Activated CD8-positive, alpha-beta memory T cell treated with anti-CD3 and anti-CD28 coated beads for 24 hours (primary cell): ENCODE data around the gene CRELD1.
A peak's percentile ranks its signal among the peaks of the same experiment; 100 is the strongest.

Experiments used
- DNase-seq: peaks from one replicate; pipeline ENCODE4 v3.0.0-alpha.2; 2020

Gene CRELD1

GRCh38 chr3:9906480-9906879 is 27.2 kb upstream of the CRELD1 start:
- DNase-seq: no peak

GRCh38 chr3:9908286-9908685 is 25.3 kb upstream of the CRELD1 start:
- no peak for DNase-seq

- DNase-seq: no peak
Observed at GRCh38 chr3:9909221-9910013, 24.2 kb upstream of the CRELD1 start.

GRCh38 chr3:9911863-9912262 is 21.8 kb upstream of the CRELD1 start:
- DNase-seq: no peak

DNA sequence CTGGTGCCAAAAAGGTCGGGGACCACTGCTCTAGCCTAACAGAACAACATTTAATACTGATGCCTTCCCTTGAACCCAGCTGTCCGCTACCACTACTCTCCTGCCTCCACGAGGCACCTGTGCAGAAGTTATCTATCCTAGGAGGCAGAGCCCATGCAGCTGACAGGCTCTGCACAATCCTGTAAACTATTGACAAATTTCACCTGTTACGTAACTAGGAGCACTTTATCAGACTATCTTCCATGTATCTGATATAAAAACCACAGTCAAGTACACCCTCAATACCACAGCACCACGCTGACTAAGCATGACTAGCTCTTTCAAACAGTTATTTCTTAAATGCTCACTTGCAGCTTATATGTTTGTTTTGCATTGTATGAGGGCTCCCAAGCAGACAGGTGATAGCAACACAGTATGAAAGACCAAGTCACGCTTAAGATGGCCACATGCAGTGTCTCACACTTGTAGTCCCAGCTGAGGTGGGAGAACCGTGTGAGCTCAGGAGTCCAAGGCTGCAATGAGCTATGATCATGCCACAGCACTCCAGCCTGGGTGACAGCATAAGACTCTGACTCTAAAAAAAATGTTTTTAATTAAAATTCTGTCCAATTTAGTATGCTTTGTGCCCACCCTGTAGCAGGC is 21.2 kb upstream of the CRELD1 start:
- DNase-seq: no peak

DNA sequence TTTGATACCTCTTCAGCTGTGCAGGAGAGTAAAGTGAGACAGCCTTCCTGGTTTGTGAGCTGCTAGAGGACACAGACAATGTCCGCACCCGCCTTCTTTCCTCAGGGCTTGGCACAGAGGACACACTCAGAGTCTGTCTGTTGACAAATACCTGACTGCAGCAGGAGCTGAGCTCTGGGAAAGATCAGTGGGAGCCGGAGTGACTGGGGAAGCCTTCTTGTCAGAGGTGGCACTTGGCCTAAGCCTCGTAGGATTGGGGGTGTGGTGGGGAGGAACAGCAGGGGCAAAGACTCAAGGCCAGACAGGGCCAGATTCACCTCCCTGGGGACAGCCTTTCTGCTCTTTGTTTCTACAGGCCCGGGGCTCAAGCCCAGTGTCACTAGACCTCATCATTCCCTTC is 20.0 kb upstream of the CRELD1 start:
- DNase-seq: no peak

- no peak for DNase-seq
Observed at GRCh38 chr3:9914011-9914410, 19.6 kb upstream of the CRELD1 start.

GRCh38 chr3:9914559-9915253 is 18.9 kb upstream of the CRELD1 start:
- no peak for DNase-seq

DNA sequence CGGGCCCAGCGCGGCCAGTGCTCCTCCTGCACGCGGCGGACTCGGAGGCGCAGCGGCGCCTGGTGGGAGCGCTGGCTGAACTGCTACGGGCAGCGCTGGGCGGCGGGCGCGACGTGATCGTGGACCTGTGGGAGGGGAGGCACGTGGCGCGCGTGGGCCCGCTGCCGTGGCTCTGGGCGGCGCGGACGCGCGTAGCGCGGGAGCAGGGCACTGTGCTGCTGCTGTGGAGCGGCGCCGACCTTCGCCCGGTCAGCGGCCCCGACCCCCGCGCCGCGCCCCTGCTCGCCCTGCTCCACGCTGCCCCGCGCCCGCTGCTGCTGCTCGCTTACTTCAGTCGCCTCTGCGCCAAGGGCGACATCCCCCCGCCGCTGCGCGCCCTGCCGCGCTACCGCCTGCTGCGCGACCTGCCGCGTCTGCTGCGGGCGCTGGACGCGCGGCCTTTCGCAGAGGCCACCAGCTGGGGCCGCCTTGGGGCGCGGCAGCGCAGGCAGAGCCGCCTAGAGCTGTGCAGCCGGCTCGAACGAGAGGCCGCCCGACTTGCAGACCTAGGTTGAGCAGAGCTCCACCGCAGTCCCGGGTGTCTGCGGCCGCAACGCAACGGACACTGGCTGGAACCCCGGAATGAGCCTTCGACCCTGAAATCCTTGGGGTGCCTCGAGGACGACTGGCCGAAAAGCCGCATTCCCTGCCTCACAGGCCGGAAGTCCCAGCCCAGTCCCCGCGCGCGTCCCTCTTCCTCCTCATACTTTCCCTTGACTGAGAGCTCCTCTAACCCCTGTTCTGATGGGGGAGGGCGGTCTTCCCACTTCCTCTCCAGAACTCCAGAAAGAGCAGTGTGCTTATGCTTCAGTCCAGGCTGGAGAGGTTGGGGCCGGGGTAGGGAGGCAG is 18.1 kb upstream of the CRELD1 start:
- peak; percentile 77 for DNase-seq

DNA sequence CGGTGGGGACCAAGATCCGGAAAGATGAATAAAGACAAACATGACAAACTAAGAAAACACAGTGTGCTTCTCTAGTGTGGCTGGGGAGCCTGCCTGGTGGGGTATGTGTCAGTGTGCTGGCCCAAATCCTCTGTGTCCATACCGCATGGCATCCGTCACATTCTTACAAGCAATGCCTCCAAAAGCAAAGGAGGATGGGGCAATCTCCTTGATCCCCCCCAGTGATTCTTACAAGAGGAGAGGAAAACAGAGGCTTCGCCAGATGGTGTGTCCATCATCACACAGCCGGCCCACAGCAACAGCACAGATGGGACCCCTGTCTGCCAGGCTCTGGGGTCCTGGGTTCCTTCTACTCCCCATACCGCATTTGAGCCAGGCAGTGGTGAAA is 17.3 kb upstream of the CRELD1 start:
- no peak for DNase-seq

DNA sequence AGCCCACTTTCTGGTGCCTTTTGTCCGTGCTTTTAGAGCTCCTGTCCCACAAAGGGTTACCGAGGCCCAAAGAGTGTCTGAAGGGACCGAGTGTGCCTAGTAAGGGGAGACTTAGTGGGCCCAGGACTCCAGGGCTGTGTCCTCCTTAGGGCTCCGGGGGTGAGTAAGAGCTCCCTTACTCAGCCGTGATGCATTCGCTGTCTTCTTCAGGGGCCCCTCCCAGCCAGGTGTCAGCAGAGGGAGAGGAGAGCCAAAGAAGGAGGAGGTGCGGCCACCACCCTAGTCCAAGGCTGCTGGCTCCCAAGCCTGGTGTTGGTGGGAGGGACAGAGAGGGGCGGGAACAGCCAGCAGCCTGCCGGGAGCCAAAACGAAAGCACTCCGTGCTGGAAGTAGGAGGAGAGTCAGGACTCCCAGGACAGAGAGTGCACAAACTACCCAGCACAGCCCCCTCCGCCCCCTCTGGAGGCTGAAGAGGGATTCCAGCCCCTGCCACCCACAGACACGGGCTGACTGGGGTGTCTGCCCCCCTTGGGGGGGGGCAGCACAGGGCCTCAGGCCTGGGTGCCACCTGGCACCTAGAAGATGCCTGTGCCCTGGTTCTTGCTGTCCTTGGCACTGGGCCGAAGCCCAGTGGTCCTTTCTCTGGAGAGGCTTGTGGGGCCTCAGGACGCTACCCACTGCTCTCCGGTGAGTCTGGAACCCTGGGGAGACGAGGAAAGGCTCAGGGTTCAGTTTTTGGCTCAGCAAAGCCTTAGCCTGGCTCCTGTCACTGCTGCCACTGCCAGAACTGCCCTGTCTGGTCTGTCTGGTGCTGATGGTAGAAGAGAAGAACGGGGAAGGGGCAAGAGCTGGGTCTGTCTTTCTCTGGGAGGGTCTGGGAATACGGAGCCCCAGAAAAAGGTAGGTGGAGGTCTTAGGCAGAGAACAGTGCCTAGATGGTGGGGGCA is 16.6 kb upstream of the CRELD1 start, which contains the start of gene IL17RC:
Gene IL17RC (plus strand): TSS at position 365 of the 947 bp plus-strand sequence. CDS start 218 bp downstream, at position 583.
- DNase-seq: peak; percentile 73

DNA sequence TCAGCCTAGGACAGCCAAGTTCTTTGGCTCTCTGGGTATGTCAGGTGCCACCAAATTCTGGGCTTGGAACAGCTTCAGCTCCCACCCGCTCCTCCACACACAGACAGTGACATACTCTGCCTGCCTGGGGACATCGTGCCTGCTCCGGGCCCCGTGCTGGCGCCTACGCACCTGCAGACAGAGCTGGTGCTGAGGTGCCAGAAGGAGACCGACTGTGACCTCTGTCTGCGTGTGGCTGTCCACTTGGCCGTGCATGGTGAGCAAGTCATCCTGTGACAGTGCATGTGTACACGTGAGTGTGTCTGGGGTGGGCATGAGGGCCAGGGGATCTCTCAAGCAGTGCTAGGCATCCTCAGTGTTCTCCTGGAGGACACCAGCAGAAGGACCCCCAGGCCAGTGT is 15.8 kb upstream of the CRELD1 start:
- DNase-seq: no peak

GRCh38 chr3:9918261-9919038 is 15.2 kb upstream of the CRELD1 start:
- DNase-seq: no peak

DNA sequence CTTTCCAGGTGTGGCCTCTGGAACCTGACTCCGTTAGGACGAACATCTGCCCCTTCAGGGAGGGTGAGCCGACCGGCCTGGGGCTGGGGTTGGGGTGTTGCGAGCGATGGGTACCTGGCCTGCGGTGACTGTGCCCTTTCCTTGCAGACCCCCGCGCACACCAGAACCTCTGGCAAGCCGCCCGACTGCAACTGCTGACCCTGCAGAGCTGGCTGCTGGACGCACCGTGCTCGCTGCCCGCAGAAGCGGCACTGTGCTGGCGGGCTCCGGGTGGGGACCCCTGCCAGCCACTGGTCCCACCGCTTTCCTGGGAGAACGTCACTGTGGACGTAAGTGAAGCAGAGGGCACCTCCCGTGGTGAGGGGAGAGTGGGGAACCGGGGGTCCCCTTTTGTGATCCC is 5.5 kb upstream of the CRELD1 start:
- no peak for DNase-seq

DNA sequence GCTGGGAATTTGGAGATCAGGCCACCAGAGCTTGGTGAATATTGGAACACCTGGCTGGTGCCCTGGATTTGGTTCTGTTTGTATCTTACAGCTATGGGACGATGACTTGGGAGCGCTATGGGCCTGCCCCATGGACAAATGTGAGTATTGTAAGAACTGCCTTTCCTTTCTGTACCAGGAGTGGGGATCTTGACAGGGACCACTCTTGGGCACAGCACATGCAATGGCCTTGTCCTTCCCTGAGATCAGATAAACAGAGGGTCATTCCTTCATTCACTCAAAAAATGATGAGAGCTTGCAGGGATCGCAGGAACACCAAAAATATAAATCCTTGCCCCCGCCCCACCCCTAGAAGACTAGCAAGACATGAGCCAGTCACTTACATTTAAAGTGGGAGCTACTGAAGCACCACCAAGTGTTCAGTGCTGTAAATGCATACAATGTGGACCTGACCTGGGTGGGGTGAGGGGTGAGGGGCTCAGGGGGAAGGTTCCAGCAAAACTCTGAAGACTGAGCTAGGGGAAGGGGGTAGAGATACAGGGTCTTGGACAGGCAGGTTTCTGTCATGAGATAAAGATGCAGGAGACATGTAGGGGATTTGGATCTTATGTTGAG is 2.7 kb upstream of the CRELD1 start:
- DNase-seq: no peak

DNA sequence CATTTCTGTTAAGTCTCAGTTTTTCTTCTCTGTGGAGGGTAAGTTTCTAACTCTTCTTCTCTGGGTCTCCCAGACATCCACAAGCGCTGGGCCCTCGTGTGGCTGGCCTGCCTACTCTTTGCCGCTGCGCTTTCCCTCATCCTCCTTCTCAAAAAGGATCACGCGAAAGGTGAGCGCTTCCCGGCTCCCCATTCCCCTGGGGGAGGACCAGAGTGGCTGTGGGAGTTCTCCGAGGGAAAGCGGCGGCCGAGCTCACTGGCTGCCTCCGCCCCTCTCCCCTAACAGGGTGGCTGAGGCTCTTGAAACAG is 1.1 kb upstream of the CRELD1 start:
- DNase-seq: no peak

- peak; percentile 94 for DNase-seq
Observed at GRCh38 chr3:9932843-9933560, 632 bp upstream of the CRELD1 start.

DNA sequence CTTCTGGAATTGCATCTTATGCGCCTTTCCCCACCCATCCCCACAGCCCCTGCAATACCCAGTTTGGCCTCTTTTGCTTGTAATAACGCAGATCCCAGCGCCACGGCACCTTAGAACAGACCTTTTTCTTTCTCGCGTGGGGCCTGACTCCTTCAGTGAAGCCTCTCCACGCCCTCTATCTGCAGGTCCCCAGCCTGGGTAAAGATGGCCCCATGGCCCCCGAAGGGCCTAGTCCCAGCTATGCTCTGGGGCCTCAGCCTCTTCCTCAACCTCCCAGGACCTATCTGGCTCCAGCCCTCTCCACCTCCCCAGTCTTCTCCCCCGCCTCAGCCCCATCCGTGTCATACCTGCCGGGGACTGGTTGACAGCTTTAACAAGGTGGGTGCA is 594 bp downstream of the CRELD1 start:
- no peak for DNase-seq

DNA sequence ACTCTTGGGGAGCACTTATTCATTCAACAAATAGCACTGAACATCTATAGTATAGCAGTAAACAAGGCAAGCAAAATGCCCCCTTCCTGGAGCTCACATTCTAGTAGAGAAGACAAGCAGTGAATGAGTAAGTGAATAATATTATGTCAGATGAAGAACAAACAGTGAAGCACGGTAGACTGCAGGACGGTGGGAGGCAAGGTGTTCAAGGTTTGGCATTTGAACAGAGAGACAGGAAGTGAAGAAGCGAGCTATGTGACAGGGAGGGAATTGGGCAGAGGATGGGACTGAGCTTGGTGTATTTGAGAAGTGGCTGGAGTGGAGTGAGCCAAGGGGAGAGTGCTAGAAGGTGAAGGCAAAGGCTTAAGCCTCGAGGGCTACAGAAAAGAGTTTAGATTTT is 1.4 kb downstream of the CRELD1 start:
- DNase-seq: no peak

DNA sequence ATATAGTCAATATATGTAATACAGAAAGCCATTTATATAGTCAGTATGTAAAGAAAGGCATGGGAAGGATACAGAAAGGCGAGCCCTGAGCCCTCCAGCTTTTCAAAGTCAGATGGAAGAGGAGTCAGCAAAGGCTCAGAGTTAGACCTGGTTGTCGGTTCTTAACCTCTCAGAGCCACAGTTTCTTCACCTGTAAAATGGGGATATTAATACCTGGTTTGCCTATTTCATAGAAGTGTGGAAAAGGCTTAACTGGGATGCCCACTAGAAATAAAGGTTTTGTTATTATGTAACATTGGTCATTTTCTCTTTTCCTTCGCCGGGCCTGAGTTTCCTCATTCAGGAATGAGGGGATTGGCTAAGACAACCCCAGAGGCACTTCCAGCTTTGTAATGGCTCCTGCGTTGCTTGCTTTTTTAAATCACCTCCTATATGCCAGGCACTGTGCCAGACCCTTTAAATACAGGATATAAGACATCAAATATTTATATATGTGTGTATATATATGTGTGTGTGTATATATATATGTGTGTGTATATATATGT is 2.4 kb downstream of the CRELD1 start:
- no peak for DNase-seq
